Measurements from ENCODE around the gene DHRSX. TPM values are rescaled to one million over a fixed set of nuclear protein-coding genes. Genes with fewer than 3 reads are reported as not detected.
"Not testable (repeated sequence)": the region's sequence is repeated elsewhere in the genome, so short reads cannot be mapped to it uniquely, and the experiment has no call there.

Gene DHRSX
- total RNA-seq, 2 donors from 2014 or later: 14.8 to 46.5 TPM

DNA sequence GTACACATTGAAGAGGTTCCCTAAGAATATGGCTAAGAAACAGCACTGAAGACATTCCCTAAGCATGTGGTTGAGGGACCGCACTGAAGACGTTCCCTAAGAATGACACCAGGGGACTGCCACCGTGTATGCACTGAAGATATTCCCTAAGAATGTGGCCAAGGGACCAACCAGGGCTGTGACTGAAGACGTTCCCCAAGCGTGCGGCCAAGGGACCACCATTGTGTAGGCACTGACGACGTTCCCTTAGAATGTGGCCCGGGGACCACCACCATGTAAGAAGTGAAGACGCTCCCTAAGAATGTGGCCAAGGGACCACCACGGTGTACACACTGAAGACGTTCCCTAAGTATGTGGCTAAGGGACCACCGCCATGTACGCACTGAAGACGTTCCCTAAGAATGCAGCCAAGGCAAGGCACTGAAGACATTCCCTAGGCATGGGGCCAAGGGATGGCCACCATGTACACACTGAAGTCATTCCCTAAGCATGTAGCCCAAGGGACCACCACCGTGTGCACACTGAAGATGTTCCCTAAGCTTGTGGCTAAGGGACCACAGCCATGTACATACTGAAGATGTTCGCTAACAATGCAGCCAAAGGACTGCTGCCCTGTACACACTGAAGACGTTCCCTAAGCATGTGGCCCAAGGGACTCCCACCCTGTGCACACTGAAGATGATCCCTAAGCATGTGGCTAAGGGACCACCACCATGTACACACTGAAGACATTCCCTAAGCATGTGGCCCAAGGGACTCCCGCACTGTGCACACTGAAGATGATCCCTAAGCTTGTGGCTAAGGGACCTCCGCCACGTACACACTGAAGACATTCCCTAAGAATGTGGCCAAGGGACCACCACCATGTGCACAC lies 22.0 kb downstream of the DHRSX start:
- intact Hi-C loops (cut with DNase I): no loop called here
- 88 to 89% methylated on average over 11 to 21 of the region's 21 CpGs for WGBS, 2 donors
- Histone ChIP-seq H3K9me3 (no peaks in the 10 kb centered on the region), H3K36me3 (replicated peaks in 1 of 2; ENCODE audit: insufficient read depth in 1 of 2, low read depth in 2 of 2) (no peaks in the 10 kb centered on the region), H3K4me3 (no peak overlapping the region), H3K4me1 (peaks cover 41% of the 10 kb centered on the region), H3K27me3 (no peaks in the 10 kb centered on the region), H3K27ac (no peak overlapping the region)
- no peak for ATAC-seq
- TF ChIP-seq POLR2A (IDR thresholded peaks at IDR 0.05): no peak
- TF ChIP-seq, protein P1, sequence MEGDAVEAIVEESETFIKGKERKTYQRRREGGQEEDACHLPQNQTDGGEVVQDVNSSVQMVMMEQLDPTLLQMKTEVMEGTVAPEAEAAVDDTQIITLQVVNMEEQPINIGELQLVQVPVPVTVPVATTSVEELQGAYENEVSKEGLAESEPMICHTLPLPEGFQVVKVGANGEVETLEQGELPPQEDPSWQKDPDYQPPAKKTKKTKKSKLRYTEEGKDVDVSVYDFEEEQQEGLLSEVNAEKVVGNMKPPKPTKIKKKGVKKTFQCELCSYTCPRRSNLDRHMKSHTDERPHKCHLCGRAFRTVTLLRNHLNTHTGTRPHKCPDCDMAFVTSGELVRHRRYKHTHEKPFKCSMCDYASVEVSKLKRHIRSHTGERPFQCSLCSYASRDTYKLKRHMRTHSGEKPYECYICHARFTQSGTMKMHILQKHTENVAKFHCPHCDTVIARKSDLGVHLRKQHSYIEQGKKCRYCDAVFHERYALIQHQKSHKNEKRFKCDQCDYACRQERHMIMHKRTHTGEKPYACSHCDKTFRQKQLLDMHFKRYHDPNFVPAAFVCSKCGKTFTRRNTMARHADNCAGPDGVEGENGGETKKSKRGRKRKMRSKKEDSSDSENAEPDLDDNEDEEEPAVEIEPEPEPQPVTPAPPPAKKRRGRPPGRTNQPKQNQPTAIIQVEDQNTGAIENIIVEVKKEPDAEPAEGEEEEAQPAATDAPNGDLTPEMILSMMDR (IDR thresholded peaks at IDR 0.05): no peak
- DNase-seq: peak in 1 of 4 donors; percentile 10

DNA sequence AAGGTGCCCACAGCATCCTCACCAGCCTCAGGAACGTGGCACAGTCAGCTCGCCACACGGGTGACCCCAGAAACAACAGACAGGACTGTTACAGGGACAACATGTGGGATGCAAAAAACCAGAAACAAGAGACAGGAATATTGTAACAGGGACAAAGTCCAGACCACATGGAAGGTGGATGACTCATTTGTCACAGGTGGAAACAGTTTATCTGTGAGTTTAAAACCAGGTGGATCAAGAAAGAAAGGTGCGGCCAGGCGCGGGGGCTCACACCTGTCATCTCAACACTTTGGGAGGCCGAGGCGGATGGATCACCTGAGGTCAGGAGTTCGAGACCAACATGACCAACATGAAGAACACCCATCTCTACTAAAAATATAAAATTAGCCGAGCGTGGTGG lies 23.5 kb downstream of the DHRSX start:
- peaks cover 48% of the 10 kb centered on the region for H3K4me1 ChIP-seq
- peak; percentile 23 for ATAC-seq
- DNase-seq: peak in 2 of 4 donors; percentile 25 to 42
- H3K9me3 ChIP-seq; H3K36me3 ChIP-seq (replicated peaks in 1 of 2; ENCODE audit: insufficient read depth in 1 of 2, low read depth in 2 of 2); intact Hi-C loops (cut with DNase I); H3K27me3 ChIP-seq; H3K4me3 ChIP-seq: not testable (repeated sequence)
- WGBS, 2 donors: 46 to 57% methylated on average over 8 to 11 of the region's 11 CpGs
- H3K27ac ChIP-seq: peak overlapping the region in 1 of 4 donors; percentile 3

DNA sequence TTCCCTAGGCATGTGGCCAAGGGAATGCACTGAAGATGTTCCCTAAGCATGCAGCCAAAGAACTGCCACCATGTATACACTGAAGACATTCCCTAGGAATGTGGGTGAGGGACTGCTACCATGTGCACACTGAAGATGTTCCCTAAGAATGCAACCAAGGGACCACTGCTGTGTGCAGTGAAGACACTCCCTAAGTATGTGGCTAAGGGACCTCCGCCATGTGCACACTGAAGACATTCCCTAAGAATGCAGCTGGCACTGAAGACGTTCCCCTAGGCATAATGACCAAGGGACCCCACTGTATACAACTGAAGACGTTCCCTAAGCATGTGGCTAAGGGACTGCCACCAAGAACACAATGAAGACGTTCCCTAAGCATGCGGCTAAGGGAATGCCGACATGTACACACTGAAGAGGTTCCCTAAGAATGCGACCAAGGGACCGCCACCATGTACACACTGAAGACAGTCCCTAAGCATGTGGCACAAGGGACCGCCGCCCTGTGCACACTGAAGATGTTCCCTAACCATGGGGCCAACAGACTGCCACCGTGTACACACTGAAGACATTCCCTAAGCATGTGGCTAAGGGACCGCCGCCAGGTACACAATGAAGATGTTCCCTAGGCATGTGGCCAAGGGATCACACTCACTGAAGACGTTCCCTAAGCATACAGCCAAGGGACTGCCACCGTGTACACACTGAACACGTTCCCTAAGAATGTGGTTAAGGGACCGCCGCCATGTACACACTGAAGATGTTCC lies 25.6 kb downstream of the DHRSX start:
- DNase-seq (no peak), ATAC-seq (no peak)
- intact Hi-C loops (cut with DNase I): no loop called here
- WGBS, 2 donors: 85% methylated on average over 12 to 18 of the region's 18 CpGs
- Histone ChIP-seq H3K9me3 (no peaks in the 10 kb centered on the region), H3K36me3 (replicated peaks in 1 of 2; ENCODE audit: insufficient read depth in 1 of 2, low read depth in 2 of 2) (no peaks in the 10 kb centered on the region), H3K4me1 (peaks cover 51% of the 10 kb centered on the region), H3K4me3 (no peak overlapping the region), H3K27ac (no peak overlapping the region), H3K27me3 (no peaks in the 10 kb centered on the region)
- TF ChIP-seq, protein P1 (IDR thresholded peaks at IDR 0.05): no peak
- no peak for TF ChIP-seq POLR2A (IDR thresholded peaks at IDR 0.05)

DNA sequence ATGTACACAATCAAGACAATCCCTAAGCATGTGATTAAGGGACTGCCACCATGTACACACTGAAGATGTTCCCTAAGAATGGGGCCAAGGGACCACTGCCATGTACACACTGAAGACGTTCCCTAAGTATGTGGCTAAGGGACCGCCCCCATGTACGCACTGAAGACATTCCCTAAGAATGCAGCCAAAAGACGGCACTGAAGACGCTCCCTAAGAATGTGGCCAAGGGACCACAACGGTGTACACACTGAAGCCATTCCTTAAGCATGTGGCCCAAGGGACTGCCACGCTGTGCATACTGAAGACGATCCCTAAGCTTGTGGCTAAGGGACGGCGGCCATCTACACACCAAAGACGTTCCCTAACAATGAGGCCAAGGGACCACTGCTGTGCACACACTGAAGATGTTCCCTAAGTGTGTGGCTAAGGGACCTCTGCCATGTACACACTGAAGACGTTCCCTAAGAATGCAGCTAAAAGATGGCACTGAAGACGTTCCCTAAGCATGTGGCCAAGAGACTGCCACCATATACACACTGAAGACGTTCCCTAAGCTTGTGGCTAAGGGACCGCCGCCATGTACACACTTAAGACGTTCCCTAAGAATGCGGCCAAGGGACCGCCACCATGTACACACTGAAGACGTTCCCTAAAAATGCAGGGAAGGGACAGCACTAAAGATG lies 26.4 kb downstream of the DHRSX start:
- ATAC-seq (no peak), DNase-seq (no peak)
- TF ChIP-seq POLR2A (IDR thresholded peaks at IDR 0.05): no peak
- TF ChIP-seq, protein P1 (IDR thresholded peaks at IDR 0.05): no peak
- Histone ChIP-seq H3K4me3 (no peak overlapping the region), H3K36me3 (replicated peaks in 1 of 2; ENCODE audit: insufficient read depth in 1 of 2, low read depth in 2 of 2) (no peaks in the 10 kb centered on the region), H3K4me1 (peaks cover 51% of the 10 kb centered on the region), H3K27me3 (no peaks in the 10 kb centered on the region), H3K9me3 (no peaks in the 10 kb centered on the region), H3K27ac (peak overlapping the region in 2 of 4 donors; percentile 75 to 80)
- intact Hi-C loops (cut with DNase I): no loop called here
- 78 to 86% methylated on average over 20 of the region's 20 CpGs for whole genome bisulfite sequencing, 2 donors

DNA sequence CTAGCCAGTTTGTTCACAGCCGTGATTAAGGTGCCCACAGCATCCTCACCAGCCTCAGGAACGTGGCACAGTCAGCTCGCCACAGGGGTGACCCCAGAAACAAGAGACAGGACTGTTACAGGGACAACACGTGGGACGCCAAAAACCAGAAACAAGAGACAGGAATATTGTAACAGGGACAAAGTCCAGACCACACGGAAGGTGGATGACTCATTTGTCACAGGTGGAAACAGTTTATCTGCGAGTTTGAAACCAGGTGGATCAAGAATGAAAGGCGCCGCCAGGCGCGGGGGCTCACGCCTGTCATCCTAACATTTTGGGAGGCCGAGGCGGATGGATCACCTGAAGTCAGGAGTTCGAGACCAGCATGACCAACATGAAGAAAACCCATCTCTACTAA lies 27.7 kb downstream of the DHRSX start:
- ATAC-seq: peak; percentile 88
- 14 to 21% methylated on average over 14 to 15 of the region's 15 CpGs for WGBS, 2 donors
- H3K36me3 ChIP-seq (replicated peaks in 1 of 2; ENCODE audit: insufficient read depth in 1 of 2, low read depth in 2 of 2); intact Hi-C loops (cut with DNase I); H3K27me3 ChIP-seq; H3K9me3 ChIP-seq; H3K4me3 ChIP-seq: not testable (repeated sequence)
- Histone ChIP-seq H3K4me1 (peaks cover 46% of the 10 kb centered on the region), H3K27ac (peak overlapping the region in 3 of 4 donors; percentile 54 to 80 (median 75))
- peak; percentile 38 to 75 (median 52) for DNase-seq
